ENCODE data around the gene GPRIN1.

DNA sequence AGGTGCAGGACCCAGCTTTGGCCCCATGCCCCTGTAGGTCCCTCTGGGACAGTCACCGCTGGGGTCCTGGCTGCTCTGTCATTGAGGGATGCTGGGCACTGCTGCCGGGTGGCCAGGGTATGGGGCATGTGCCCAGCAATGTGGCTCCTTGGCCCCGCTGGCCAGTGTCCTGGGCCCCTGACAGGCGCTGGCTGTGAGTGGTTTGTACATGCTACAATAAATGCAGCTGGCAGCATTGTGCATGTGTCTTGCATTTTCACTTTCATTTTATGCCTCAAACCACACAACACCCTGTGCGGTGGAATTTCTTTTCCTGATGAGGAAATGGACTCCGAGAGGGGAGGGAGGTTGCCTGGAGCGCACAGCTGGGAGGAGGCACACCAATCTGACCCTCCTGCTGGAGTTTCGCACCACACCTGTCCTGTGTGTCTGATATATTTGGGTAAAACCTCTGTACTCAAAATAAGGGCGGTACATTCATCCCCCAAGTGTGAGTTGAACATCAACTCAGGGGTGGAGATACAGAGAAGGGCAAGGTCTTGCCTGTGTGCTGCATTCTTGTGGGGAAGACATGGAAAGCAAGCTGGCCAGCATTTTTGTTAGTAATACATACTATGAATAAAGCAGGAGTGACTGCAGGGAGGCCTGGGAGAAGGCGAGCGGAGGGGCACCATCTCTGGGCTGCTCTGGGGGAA lies 49.0 kb upstream of the GPRIN1 start:
- TF ChIP-seq, protein P1, sequence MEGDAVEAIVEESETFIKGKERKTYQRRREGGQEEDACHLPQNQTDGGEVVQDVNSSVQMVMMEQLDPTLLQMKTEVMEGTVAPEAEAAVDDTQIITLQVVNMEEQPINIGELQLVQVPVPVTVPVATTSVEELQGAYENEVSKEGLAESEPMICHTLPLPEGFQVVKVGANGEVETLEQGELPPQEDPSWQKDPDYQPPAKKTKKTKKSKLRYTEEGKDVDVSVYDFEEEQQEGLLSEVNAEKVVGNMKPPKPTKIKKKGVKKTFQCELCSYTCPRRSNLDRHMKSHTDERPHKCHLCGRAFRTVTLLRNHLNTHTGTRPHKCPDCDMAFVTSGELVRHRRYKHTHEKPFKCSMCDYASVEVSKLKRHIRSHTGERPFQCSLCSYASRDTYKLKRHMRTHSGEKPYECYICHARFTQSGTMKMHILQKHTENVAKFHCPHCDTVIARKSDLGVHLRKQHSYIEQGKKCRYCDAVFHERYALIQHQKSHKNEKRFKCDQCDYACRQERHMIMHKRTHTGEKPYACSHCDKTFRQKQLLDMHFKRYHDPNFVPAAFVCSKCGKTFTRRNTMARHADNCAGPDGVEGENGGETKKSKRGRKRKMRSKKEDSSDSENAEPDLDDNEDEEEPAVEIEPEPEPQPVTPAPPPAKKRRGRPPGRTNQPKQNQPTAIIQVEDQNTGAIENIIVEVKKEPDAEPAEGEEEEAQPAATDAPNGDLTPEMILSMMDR (IDR thresholded peaks at IDR 0.05), result no peak
- no peak for TF ChIP-seq POLR2A (IDR thresholded peaks at IDR 0.05)

Data from right lobe of liver (tissue), 4 donors.